PC-3 (cell line): Measurements from ENCODE around the gene GADL1. TPM values are rescaled to one million over a fixed set of nuclear protein-coding genes. Genes with fewer than 3 reads are reported as not detected.

ENCODE experiments used
- ATAC-seq: fragments of 200-7000 bp; cut with Tn5 transposase; 2 replicates; pipeline ENCODE4 v1.9.1; 2020; ENCODE audit warnings: mild to moderate bottlenecking, moderate library complexity
- BruUV-seq: library from RNA; stranded (reverse); fragments of 400-500 nt; replicated peaks from 2 replicates; lab custom pipeline; 2021; lab: Mats Ljungman, UMichigan
- CTCF ChIA-PET: fragments of 300-600 bp; sonication (Branson Sonifier 250); formaldehyde crosslinking; loops from one replicate; lab custom pipeline; 2022; ENCODE audit warnings: antibody characterized with exemption; lab: Charles Lee
- POLR2A ChIA-PET: fragments of 300-600 bp; sonication (Branson Sonifier 250); formaldehyde crosslinking; loops from one replicate; lab custom pipeline; 2022; ENCODE audit warnings: antibody characterized with exemption; ENCODE audit not compliant: unreplicated experiment; lab: Charles Lee
- DNase-seq: peaks from one replicate; pipeline ENCODE4 v3.0.0-alpha.2; 2015
- H2AFZ ChIP-seq: fragments of 300-600 bp; sonication (generic); 2 replicates; pipeline ENCODE4 v1.6.0; 2016; ENCODE audit warnings: antibody characterized with exemption, low read length
- H3F3A ChIP-seq: fragments of 300-600 bp; sonication (generic); one replicate; pipeline ENCODE4 v1.6.0; 2017; ENCODE audit warnings: antibody characterized with exemption, low read length, control low read depth, mild to moderate bottlenecking; ENCODE audit not compliant: unreplicated experiment
- H3K27ac ChIP-seq: fragments of 300-600 bp; sonication (generic); 2 replicates; pipeline ENCODE4 v1.5.1; 2016; ENCODE audit warnings: mild to moderate bottlenecking, low read length
- H3K27me3 ChIP-seq: fragments of 300-600 bp; sonication (generic); 2 replicates; pipeline ENCODE4 v1.6.1; 2016; ENCODE audit warnings: low read length, mixed read lengths
- H3K36me3 ChIP-seq: fragments of 300-600 bp; sonication (generic); 2 replicates; pipeline ENCODE4 v1.6.1; 2016; ENCODE audit warnings: low read depth, mixed run types, low read length, mixed read lengths
- H3K4me1 ChIP-seq: fragments of 300-600 bp; sonication (generic); 2 replicates; pipeline ENCODE4 v1.5.1; 2016; ENCODE audit warnings: low read length; ENCODE audit not compliant: insufficient read depth
- H3K4me2 ChIP-seq: fragments of 300-600 bp; sonication (generic); 2 replicates; pipeline ENCODE4 v1.6.0; 2016; ENCODE audit warnings: low read length
- H3K4me3 ChIP-seq: fragments of 300-600 bp; sonication (generic); 2 replicates; pipeline ENCODE4 v1.5.1; 2016; ENCODE audit warnings: mild to moderate bottlenecking, low read length, mixed read lengths
- H3K79me2 ChIP-seq: fragments of 300-600 bp; sonication (generic); 2 replicates; pipeline ENCODE4 v1.6.1; 2017; ENCODE audit warnings: low read length, mixed read lengths
- H3K9ac ChIP-seq: fragments of 300-600 bp; sonication (generic); 2 replicates; pipeline ENCODE4 v1.6.0; 2016; ENCODE audit warnings: mild to moderate bottlenecking, low read length
- H3K9me2 ChIP-seq: fragments of 300-600 bp; sonication (generic); replicated peaks from 2 replicates; pipeline ENCODE4 v1.6.1; 2016; ENCODE audit warnings: mixed run types, low read length, mixed read lengths
- H3K9me3 ChIP-seq: fragments of 300-600 bp; sonication (generic); 2 replicates; pipeline ENCODE4 v1.6.1; 2016; ENCODE audit warnings: low read length, mixed read lengths
- H4K20me1 ChIP-seq: fragments of 300-600 bp; sonication (generic); 2 replicates; pipeline ENCODE4 v1.6.1; 2016; ENCODE audit warnings: low read length, mixed read lengths
- CTCF ChIP-seq: fragments of 300-600 bp; sonication (generic); conservative IDR thresholded peaks from 2 replicates; pipeline ENCODE4 v1.5.1; 2017; ENCODE audit warnings: antibody characterized with exemption, low read depth, mild to moderate bottlenecking, low read length
- EZH2 ChIP-seq: fragments of 300-600 bp; sonication (generic); IDR thresholded peaks from one replicate; pipeline ENCODE4 v1.6.1; 2017; ENCODE audit warnings: antibody characterized with exemption, mild to moderate bottlenecking, low read length; ENCODE audit not compliant: unreplicated experiment
- EZH2phosphoT487 ChIP-seq: fragments of 300-600 bp; sonication (generic); IDR thresholded peaks from 2 replicates; pipeline ENCODE4 v1.6.1; 2018; ENCODE audit warnings: mild to moderate bottlenecking, antibody characterized with exemption, low read length, borderline replicate concordance
- intact Hi-C: fragments of 100-400 bp; cut with micrococcal nuclease; formaldehyde crosslinking; loops from 2 replicates; pipeline ENCODE4 v1.9.0; 2023
- total RNA-seq: library from RNA; depleted of rRNA; stranded (reverse); fragments of >200 nt; gene quantifications from 2 replicates; pipeline ENCODE4 v1.2.3, GENCODE V29; 2014

The GADL1 gene
- total RNA-seq, 1 experiment from 2014 or later: not detected

GRCh38 chr3:30702828-30703397 is 191.5 kb downstream of the GADL1 start:
- ChIA-PET CTCF (no interaction called here), POLR2A (no interaction called here)
- H3K9ac ChIP-seq: no peak overlapping the region
- H3K9me2 ChIP-seq: no peaks in the 10 kb centered on the region
- no peak overlapping the region for H3K4me2 ChIP-seq
- ATAC-seq (no peak), DNase-seq (no peak)
- no peaks in the 10 kb centered on the region for H3K27me3 ChIP-seq
- peaks cover 13% of the 10 kb centered on the region; the same call in 1 of the 2 replicates for H3K36me3 ChIP-seq
- no peak overlapping the region for H3K4me3 ChIP-seq
- H3F3A ChIP-seq: no peaks in the 10 kb centered on the region
- BruUV-seq: no TSS peak
- intact Hi-C loops: no loop called here
- H4K20me1 ChIP-seq: no peaks in the 10 kb centered on the region
- H3K27ac ChIP-seq: no peak overlapping the region
- TF ChIP-seq CTCF (no peak), EZH2 (no peak), EZH2phosphoT487 (no peak)
- no peak overlapping the region for H2AFZ ChIP-seq
- no peaks in the 10 kb centered on the region for H3K79me2 ChIP-seq
- H3K4me1 ChIP-seq: no peaks in the 10 kb centered on the region
- 0 out of 2 replicates have a peak, but pooled peaks cover 7% of the 10 kb centered on the region for H3K9me3 ChIP-seq

DNA sequence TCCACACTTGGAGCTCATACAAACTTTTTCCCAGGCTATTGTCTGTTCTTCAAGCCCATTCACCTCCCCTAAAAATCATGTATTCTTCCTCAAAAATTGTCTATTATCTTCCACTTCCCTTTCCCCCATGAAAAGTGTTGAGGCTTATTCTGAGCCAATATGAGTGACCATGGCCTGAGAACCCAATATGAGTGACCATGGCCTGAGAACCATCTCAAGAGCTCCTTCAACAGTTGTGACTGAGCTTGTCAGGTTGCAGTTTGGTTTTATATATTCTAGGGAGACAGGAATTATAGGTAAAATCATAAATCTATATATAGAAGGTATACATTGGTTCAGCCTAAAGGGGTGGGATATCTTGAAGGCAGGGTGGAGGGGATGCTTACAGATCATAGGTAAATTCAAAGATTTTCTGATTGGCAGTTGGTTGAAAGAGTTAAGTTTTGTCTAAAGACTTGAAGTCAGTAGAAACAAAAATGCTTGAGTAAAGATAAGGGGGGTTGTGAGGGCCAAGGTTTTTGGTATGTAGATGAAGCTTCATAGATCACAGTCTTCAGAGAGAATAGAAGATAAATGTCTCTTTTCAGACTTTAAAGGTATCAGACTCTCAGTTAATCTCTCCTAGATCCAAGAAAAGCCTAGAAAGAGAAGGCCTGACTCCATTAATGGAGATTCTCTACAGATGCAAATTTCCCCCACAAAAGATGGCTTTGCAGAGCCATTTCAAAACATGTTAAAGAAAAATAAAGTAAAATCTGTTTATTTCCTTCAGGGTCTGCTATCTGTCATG is 192.2 kb downstream of the GADL1 start:
- CTCF ChIA-PET: no interaction called here
- peaks cover 13% of the 10 kb centered on the region; the same call in 1 of the 2 replicates for H3K36me3 ChIP-seq
- H2AFZ ChIP-seq: no peak overlapping the region
- no peaks in the 10 kb centered on the region for H3K4me1 ChIP-seq
- BruUV-seq: no TSS peak
- intact Hi-C loops: no loop called here
- H3K27ac ChIP-seq: no peak overlapping the region
- no peaks in the 10 kb centered on the region for H3K27me3 ChIP-seq
- DNase-seq (no peak), ATAC-seq (no peak)
- H3K9me3 ChIP-seq: 0 out of 2 replicates have a peak, but pooled peaks cover 7% of the 10 kb centered on the region
- H3F3A ChIP-seq: no peaks in the 10 kb centered on the region
- H3K4me3 ChIP-seq: no peak overlapping the region
- H3K4me2 ChIP-seq: no peak overlapping the region
- no peak overlapping the region for H3K9ac ChIP-seq
- no peak for TF ChIP-seq EZH2
- no peak for TF ChIP-seq CTCF
- TF ChIP-seq EZH2phosphoT487: no peak
- H3K9me2 ChIP-seq: no peaks in the 10 kb centered on the region
- no peaks in the 10 kb centered on the region for H3K79me2 ChIP-seq
- no peaks in the 10 kb centered on the region for H4K20me1 ChIP-seq
- POLR2A ChIA-PET: interaction anchor here (0.5 kb wide), 1 partner anchor 144 kb away, joined by 7 read pairs; no protein-coding TSS in a partner anchor
